NK-92 (cell line): ENCODE measurements around the gene MYO1H.
"Not testable (repeated sequence)": the region's sequence is repeated elsewhere in the genome, so short reads cannot be mapped to it uniquely, and the experiment has no call there.

Source experiments
- DNase-seq: peaks from one replicate; lab custom pipeline; 2025; ENCODE audit not compliant: unreplicated experiment; lab: John Stamatoyannopoulos, UW

MYO1H gene

GRCh38 chr12:109406147-109406546 lies 58.4 kb downstream of the MYO1H start:
- not testable (repeated sequence) for DNase-seq

- DNase-seq: no peak
Observed at GRCh38 chr12:109418848-109419480, 71.3 kb downstream of the MYO1H start.

GRCh38 chr12:109421355-109422087 lies 73.8 kb downstream of the MYO1H start:
- DNase-seq: no peak

GRCh38 chr12:109422251-109422650 lies 74.6 kb downstream of the MYO1H start:
- DNase-seq: no peak

- no peak for DNase-seq
Observed at GRCh38 chr12:109423392-109423791, 75.7 kb downstream of the MYO1H start.

- no peak for DNase-seq
Observed at GRCh38 chr12:109428037-109428629, 80.4 kb downstream of the MYO1H start.

GRCh38 chr12:109428804-109429203 lies 81.1 kb downstream of the MYO1H start:
- not testable (repeated sequence) for DNase-seq

- DNase-seq: no peak
Observed at GRCh38 chr12:109430244-109430643, 82.5 kb downstream of the MYO1H start.

- no peak for DNase-seq
Observed at GRCh38 chr12:109432431-109432830, 84.7 kb downstream of the MYO1H start.

- no peak for DNase-seq
Observed at GRCh38 chr12:109432842-109433304, 85.2 kb downstream of the MYO1H start.

- DNase-seq: no peak
Observed at GRCh38 chr12:109433618-109434017, 85.9 kb downstream of the MYO1H start.

GRCh38 chr12:109434582-109434981 lies 86.9 kb downstream of the MYO1H start:
- DNase-seq: no peak

- no peak for DNase-seq
Observed at GRCh38 chr12:109435428-109436187, 87.9 kb downstream of the MYO1H start.

GRCh38 chr12:109436188-109436560 lies 88.5 kb downstream of the MYO1H start:
- DNase-seq: no peak

- no peak for DNase-seq
Observed at GRCh38 chr12:109439181-109439580, 91.5 kb downstream of the MYO1H start.

- DNase-seq: not testable (repeated sequence)
Observed at GRCh38 chr12:109439951-109440350, 92.3 kb downstream of the MYO1H start.

- no peak for DNase-seq
Observed at GRCh38 chr12:109440851-109441490, 93.3 kb downstream of the MYO1H start.

- no peak for DNase-seq
Observed at GRCh38 chr12:109443794-109444193, 96.1 kb downstream of the MYO1H start.

- no peak for DNase-seq
Observed at GRCh38 chr12:109444259-109444658, 96.6 kb downstream of the MYO1H start.

- DNase-seq: no peak
Observed at GRCh38 chr12:109445191-109445609, 97.5 kb downstream of the MYO1H start.

GRCh38 chr12:109446869-109447268 lies 99.2 kb downstream of the MYO1H start:
- no peak for DNase-seq
